KOPT-K1 (cell line): ENCODE data around the gene HSPA6.
"Not testable (repeated sequence)": the region's sequence is repeated elsewhere in the genome, so short reads cannot be mapped to it uniquely, and the experiment has no call there.

Experiments
- H3K27ac ChIP-seq: fragments of 200-600 bp; sonication (generic); 2 replicates; pipeline ENCODE4 v1.5.1; 2016; ENCODE audit warnings: antibody characterized with exemption, mild to moderate bottlenecking, low read depth, low read length; ENCODE audit not compliant: poor library complexity, severe bottlenecking
- H3K36me3 ChIP-seq: fragments of 200-600 bp; sonication (generic); 2 replicates; pipeline ENCODE4 v1.5.1; 2017; ENCODE audit warnings: antibody characterized with exemption, mild to moderate bottlenecking, low read length, moderate library complexity; ENCODE audit not compliant: insufficient read depth
- H3K9me3 ChIP-seq: fragments of 200-600 bp; sonication (generic); 2 replicates; pipeline ENCODE4 v1.5.1; 2017; ENCODE audit warnings: antibody characterized with exemption, low read length, mild to moderate bottlenecking; ENCODE audit not compliant: insufficient read depth, poor library complexity, severe bottlenecking

Gene HSPA6

DNA sequence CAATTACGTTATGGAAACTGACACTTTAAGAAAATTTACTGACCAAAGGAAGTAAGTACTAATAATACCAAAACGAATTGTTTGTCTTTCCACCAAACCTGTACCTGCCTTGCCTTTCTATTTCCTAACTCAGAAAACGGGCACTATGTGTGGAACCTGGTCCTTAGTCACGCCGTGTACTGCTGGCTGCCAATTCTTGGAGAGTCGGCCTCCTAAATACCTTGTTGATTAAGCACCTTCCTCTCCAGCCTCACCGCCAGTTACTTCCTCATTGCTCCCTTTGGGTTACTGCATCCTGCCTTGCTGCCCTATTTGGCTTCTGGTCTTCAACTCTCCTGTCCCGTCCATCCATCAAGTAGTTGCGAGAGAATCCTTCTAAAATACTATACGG, 16.2 kb downstream of the HSPA6 start:
- not testable (repeated sequence) for H3K36me3 ChIP-seq, H3K27ac ChIP-seq, H3K9me3 ChIP-seq

DNA sequence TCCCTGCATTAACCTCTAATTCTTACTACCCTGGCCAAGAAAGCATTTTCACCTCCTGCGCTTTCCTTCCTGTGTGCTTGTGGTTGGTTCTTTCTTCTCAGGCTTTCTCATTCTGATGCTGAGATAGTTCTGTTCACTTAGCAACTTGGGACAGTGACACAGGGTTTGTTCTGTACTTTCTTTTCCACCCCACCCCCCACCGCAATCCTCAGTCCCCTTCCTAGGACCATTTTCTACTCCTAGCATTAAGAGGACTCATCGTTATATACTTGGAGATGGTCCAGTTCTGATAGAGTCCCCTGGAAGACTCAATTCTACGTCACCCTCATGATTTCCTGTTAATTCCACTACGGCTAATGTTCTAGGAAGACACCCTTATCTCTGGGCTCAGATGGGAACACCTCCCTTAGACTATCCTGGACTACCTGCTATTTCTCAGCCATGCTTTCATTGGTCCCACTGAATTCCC, 17.8 kb downstream of the HSPA6 start:
- H3K27ac ChIP-seq, H3K9me3 ChIP-seq, H3K36me3 ChIP-seq: not testable (repeated sequence)

- not testable (repeated sequence) for H3K27ac ChIP-seq, H3K9me3 ChIP-seq, H3K36me3 ChIP-seq
Observed at GRCh38 chr1:161543125-161543524, 18.8 kb downstream of the HSPA6 start.

DNA sequence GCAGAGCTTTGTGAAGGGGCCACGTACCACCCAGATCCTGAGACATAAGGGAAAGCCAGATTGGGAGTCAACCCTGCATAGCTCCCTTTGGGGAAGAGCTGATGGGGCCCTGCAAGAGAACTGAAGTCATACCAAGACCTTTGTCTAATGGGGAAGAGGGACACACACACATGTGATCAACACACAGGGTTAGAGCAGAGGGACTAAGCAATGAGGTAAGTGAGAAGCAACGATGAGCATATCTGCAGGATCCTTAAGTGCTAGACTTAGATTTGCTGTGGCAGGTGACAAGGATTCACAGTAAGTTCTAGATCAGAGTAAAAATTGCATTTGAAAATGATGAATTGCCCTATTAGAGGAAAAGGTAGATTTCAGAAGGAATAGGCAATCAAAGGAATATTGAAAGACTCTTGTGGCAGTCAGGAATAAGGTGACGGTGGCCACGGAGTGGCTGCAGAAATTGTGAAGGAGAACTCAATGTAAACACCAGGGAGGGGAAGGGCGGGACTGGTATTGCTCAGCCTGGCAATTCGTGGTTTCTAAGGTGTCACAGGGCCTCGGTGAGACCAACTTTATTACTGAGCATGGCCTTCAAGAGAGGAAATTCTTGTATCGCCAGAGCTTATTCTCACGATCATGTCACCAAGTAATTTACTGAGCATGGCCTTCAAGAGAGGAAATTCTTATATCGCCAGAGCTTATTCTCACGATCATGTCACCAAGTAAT, 20.8 kb downstream of the HSPA6 start:
- not testable (repeated sequence) for H3K9me3 ChIP-seq, H3K27ac ChIP-seq, H3K36me3 ChIP-seq

- not testable (repeated sequence) for H3K9me3 ChIP-seq, H3K36me3 ChIP-seq, H3K27ac ChIP-seq
Observed at GRCh38 chr1:161547995-161548741, 23.8 kb downstream of the HSPA6 start.

- H3K9me3 ChIP-seq, H3K27ac ChIP-seq, H3K36me3 ChIP-seq: not testable (repeated sequence)
Observed at GRCh38 chr1:161548749-161549406, 24.5 kb downstream of the HSPA6 start.

GRCh38 chr1:161549652-161550051, 25.3 kb downstream of the HSPA6 start, which contains the start of gene FCGR3A:
Gene FCGR3A (minus strand): TSS chr1:161549818. CDS start chr1:161549736, 82 bp downstream.
- Histone ChIP-seq H3K9me3 (no peaks in the 10 kb centered on the region), H3K36me3 (no peaks in the 10 kb centered on the region)

GRCh38 chr1:161550942-161551341, 26.6 kb downstream of the HSPA6 start:
- not testable (repeated sequence) for H3K36me3 ChIP-seq, H3K27ac ChIP-seq, H3K9me3 ChIP-seq

More at GRCh38 chr1:161549652-161550051, 25.3 kb downstream of the HSPA6 start, which contains the start of gene FCGR3A:
- H3K27ac ChIP-seq: no peak within 1 kb of the TSS

DNA sequence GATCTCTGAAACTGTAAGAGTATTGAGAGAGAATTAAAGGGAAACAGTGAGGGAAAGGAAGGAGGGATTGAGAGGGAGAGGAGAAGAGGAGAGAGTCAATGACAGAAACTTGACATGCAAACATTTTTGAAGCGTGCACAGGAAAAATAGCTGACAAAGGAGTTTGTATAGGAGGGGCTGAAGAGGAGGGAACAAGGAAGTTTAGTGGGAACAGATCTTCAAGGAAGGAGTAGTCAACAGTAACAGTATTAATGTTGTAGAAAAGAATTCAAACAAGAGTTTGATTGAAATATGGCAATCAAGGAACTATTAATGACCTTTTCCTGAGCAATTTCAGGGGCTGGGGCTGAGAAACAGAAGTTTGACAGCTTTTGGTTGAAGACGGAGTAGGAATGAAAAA, 29.3 kb downstream of the HSPA6 start:
- not testable (repeated sequence) for H3K36me3 ChIP-seq, H3K9me3 ChIP-seq, H3K27ac ChIP-seq

- H3K9me3 ChIP-seq, H3K27ac ChIP-seq, H3K36me3 ChIP-seq: not testable (repeated sequence)
Observed at GRCh38 chr1:161554340-161554739, 30.0 kb downstream of the HSPA6 start.

DNA sequence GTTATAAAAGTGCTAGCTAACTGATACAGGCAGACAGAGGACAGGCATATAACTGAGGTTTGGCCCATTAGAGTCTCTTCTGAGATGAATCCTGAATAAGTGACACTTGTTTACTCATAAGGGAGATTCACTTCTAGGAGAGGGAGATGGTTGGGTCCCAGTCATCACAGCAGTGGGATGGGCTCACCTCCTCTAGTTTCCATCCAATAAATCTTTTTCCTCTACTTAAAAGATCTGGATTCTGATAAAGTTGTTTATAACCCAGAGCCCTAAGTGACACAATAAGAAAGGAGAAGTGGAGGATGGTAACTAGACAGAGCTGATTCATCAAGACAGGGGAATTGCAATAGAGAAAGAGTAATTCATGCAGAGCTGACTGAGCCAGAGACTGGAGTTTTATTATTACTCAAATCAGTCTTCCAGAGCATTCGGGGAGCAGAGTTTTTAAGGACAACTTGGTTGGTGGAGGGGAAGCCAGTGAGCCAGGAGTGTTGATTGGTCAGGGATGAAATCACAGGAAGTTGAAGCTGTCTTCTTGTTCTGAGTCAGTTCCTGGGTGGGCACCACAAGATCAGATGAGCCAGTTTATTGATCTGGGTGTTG, 30.6 kb downstream of the HSPA6 start:
- H3K27ac ChIP-seq, H3K36me3 ChIP-seq, H3K9me3 ChIP-seq: not testable (repeated sequence)

- H3K27ac ChIP-seq, H3K36me3 ChIP-seq, H3K9me3 ChIP-seq: not testable (repeated sequence)
Observed at GRCh38 chr1:161556143-161556542, 31.8 kb downstream of the HSPA6 start.

DNA sequence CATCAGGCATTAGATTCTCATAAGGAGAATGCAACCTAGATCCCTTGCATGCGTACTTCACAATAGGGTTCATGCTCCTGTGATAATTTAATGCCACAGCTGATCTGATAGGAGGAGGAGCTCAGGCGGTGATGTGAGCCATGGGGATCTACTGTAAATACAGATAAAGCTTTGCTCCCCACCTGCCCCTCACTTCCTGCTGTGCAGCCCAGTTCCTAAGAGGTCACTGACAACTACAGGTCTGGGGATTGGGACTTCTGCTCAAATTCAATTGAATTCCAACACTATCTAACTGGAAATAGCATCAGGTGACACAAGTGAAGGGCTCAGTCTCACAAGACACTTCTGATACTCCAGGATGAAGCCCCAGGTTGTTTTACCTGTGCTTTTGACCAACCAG, 32.6 kb downstream of the HSPA6 start:
- H3K27ac ChIP-seq, H3K9me3 ChIP-seq, H3K36me3 ChIP-seq: not testable (repeated sequence)

DNA sequence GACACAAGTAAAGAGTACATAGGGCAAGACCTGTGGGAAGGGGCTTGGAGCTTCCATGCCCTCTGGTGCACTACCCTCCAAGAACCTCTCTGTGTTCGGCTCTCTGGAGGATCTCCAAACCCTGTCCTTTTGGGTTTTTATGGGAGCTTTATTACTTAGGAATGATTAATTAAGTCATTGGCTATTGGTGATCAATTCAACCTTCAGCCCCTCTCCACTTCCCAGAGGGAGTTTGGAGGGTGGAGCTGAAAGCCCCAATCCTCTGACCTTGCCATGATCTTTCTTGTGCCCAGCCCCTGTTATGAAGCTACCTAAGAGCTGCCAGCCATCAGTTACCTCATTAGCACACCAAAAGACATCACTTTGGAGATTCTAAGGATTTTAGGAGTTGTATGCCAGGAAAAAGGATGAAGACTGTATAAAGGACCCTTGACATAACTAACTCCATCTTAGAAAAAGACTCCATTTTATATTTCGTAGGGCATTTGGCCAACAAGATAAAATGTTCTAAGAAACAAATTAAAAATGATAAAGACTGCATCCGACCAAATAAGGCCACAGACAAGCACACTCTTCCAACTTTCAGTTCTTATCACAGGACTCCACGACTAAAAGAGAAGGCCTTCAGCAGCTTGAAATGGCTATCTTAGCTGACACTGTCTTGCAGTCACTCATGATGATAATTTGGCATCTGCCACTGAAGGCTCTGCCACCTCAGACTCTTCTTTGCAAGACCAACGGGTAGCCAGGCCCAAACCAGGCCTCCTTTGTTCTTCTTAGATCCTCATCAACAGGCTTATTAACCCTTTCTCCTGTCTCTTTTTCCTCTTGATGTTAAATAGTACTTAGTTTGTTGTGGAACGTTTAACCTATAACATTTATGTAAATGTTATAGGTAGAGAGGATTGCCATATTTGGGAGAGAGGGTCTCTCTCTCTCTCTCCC, 33.4 kb downstream of the HSPA6 start:
- H3K9me3 ChIP-seq, H3K27ac ChIP-seq: not testable (repeated sequence)

More for the DNA sequence above, 33.4 kb downstream of the HSPA6 start:
- H3K36me3 ChIP-seq: not testable (repeated sequence)
